ENCODE results near the gene PRAME. TPM values are rescaled to one million over a fixed set of nuclear protein-coding genes. Genes with fewer than 3 reads are reported as not detected.
A peak's percentile ranks its signal among the peaks of the same experiment; 100 is the strongest.

Gene PRAME
- total and polyA plus RNA-seq, 2 experiments from 2014 or later = not detected

DNA sequence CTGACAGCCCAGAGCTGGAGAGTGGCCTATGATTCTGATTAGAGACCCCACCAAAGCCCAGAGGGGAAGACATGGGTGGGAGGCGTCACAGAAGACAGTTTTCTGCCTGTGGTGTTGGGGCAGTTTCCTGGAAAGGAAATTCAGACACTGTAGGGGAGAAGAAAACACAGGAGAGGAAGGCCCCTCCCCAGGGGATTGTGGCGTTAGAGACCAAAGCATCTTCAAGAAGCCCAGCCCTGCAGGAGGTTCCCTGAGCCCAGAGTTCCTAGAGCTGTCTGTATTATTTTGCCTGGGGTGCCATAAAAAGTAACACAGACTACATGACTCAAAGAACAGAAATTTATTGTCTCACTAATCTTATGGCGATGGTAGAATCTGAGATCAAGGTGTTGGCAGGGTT is 40.2 kb upstream of the PRAME start:
- Mint-ChIP-seq H3K4me3 (no peak overlapping the region), H3K9me3 (no peaks in the 10 kb centered on the region), H3K27ac (no peak overlapping the region), H3K27me3 (ENCODE audit: insufficient read depth, low read depth, poor library complexity) (peaks cover 77% of the 10 kb centered on the region), H3K4me1 (peaks cover 22% of the 10 kb centered on the region), H3K36me3 (ENCODE audit: low read depth) (no peaks in the 10 kb centered on the region)
- Histone ChIP-seq H3K9me2 (ENCODE audit: insufficient read depth) (peaks cover 10% of the 10 kb centered on the region; the same call in 1 of the 2 replicates), H3K27me3 (ENCODE audit: insufficient read depth) (peaks cover 98% of the 10 kb centered on the region), H3K4me3 (no peak overlapping the region), H3K36me3 (ENCODE audit: insufficient read depth) (no peaks in the 10 kb centered on the region), H2AFZ (no peak overlapping the region), H3K79me2 (replicated peaks; ENCODE audit: insufficient read depth) (no peaks in the 10 kb centered on the region), H4K20me1 (replicated peaks; ENCODE audit: insufficient read depth) (no peaks in the 10 kb centered on the region), H3K4me1 (ENCODE audit: insufficient read depth) (no peaks in the 10 kb centered on the region), H3K27ac (ENCODE audit: low read depth) (no peak overlapping the region), H3F3A (replicated peaks; ENCODE audit: low read depth) (no peaks in the 10 kb centered on the region), H3K4me2 (no peak overlapping the region)
- no peak for DNase-seq (ENCODE audit: low spot score)
- ATAC-seq = peak; percentile 36; the same call in 1 of the 3 replicates
- TF ChIP-seq CREB1 (CRISPR knock-in tag; IDR thresholded peaks at IDR 0.05; ENCODE audit: low read depth) (no peak), EZH2phosphoT487 (IDR thresholded peaks at IDR 0.05; ENCODE audit: unreplicated experiment) (no peak), CTCF (conservative IDR thresholded peaks at IDR 0.05; ENCODE audit: low read depth in 2 of 2) (no peak), POLR2AphosphoS5 (IDR thresholded peaks at IDR 0.05; ENCODE audit: low read depth) (no peak), ZNF331 (CRISPR knock-in tag; IDR thresholded peaks at IDR 0.05; ENCODE audit: low read depth) (no peak), STAT1 (IDR thresholded peaks at IDR 0.05; ENCODE audit: unreplicated experiment) (no peak), ZNF462 (CRISPR knock-in tag; IDR thresholded peaks at IDR 0.05) (no peak)
- TF ChIP-seq, protein P1, sequence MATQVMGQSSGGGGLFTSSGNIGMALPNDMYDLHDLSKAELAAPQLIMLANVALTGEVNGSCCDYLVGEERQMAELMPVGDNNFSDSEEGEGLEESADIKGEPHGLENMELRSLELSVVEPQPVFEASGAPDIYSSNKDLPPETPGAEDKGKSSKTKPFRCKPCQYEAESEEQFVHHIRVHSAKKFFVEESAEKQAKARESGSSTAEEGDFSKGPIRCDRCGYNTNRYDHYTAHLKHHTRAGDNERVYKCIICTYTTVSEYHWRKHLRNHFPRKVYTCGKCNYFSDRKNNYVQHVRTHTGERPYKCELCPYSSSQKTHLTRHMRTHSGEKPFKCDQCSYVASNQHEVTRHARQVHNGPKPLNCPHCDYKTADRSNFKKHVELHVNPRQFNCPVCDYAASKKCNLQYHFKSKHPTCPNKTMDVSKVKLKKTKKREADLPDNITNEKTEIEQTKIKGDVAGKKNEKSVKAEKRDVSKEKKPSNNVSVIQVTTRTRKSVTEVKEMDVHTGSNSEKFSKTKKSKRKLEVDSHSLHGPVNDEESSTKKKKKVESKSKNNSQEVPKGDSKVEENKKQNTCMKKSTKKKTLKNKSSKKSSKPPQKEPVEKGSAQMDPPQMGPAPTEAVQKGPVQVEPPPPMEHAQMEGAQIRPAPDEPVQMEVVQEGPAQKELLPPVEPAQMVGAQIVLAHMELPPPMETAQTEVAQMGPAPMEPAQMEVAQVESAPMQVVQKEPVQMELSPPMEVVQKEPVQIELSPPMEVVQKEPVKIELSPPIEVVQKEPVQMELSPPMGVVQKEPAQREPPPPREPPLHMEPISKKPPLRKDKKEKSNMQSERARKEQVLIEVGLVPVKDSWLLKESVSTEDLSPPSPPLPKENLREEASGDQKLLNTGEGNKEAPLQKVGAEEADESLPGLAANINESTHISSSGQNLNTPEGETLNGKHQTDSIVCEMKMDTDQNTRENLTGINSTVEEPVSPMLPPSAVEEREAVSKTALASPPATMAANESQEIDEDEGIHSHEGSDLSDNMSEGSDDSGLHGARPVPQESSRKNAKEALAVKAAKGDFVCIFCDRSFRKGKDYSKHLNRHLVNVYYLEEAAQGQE (IDR thresholded peaks at IDR 0.05; ENCODE audit: unreplicated experiment) = no peak
